CD4-positive, alpha-beta memory T cell (primary cell): ENCODE results near the gene VPS41. TPM values are rescaled to one million over a fixed set of nuclear protein-coding genes. Genes with fewer than 3 reads are reported as not detected.

Source experiments
- CTCF ChIA-PET: fragments of 350-600 bp; sonication (Branson Sonifier 250); formaldehyde crosslinking; loops from one replicate; lab custom pipeline; 2021; ENCODE audit warnings: inconsistent platforms; ENCODE audit not compliant: partially characterized antibody; lab: Charles Lee
- POLR2A ChIA-PET: fragments of 350-600 bp; sonication (Branson Sonifier 250); formaldehyde crosslinking; loops from one replicate; lab custom pipeline; 2021; ENCODE audit not compliant: partially characterized antibody; lab: Charles Lee
- DNase-seq, 5 donors: peaks; one replicate each; pipeline versions ENCODE4 v3.0.0 to v3.0.0-alpha.2; 2020 to 2022; ENCODE audit warnings: mixed read lengths in 1 of 5
- H3K27ac ChIP-seq: one replicate; pipeline ENCODE4 v1.7.0; 2013; ENCODE audit warnings: low read depth, low read length
- H3K27me3 ChIP-seq: 2 replicates; pipeline ENCODE4 v1.7.0; 2013; ENCODE audit warnings: mild to moderate bottlenecking, low read length, moderate library complexity; ENCODE audit not compliant: insufficient read depth
- H3K36me3 ChIP-seq: 2 replicates; pipeline ENCODE4 v1.7.0; 2013; ENCODE audit warnings: mild to moderate bottlenecking, low read length, moderate library complexity; ENCODE audit not compliant: insufficient read depth
- H3K4me1 ChIP-seq: 2 replicates; pipeline ENCODE4 v1.7.0; 2013; ENCODE audit warnings: mild to moderate bottlenecking, low read length, moderate library complexity; ENCODE audit not compliant: insufficient read depth
- H3K4me3 ChIP-seq, 2 donors: one replicate each; pipeline ENCODE4 v1.7.0; 2013; ENCODE audit warnings: low read length in 2 of 2, mild to moderate bottlenecking in 1 of 2
- H3K9me3 ChIP-seq, 2 donors: one replicate each; pipeline ENCODE4 v1.7.0; 2013; ENCODE audit warnings: low read length in 2 of 2, control low read depth in 1 of 2; ENCODE audit not compliant: control insufficient read depth in 1 of 2
- H3K27ac Mint-ChIP-seq, 7 donors: one replicate each; pipeline ENCODE4 v1.8.0; 2020 to 2021; ENCODE audit warnings: mixed read lengths in 7 of 7, mild to moderate bottlenecking in 6 of 7, inconsistent platforms in 3 of 7, moderate library complexity in 3 of 7
- H3K27me3 Mint-ChIP-seq, 2 donors: one replicate each; pipeline ENCODE4 v1.8.0; 2020 to 2021; ENCODE audit warnings: mixed read lengths in 2 of 2
- H3K36me3 Mint-ChIP-seq, 2 donors: one replicate each; pipeline ENCODE4 v1.8.0; 2020 to 2021; ENCODE audit warnings: mixed read lengths in 2 of 2, inconsistent platforms in 1 of 2, mild to moderate bottlenecking in 1 of 2
- H3K4me1 Mint-ChIP-seq, 4 donors: one replicate each; pipeline ENCODE4 v1.8.0; 2020 to 2021; ENCODE audit warnings: mixed read lengths in 4 of 4, mild to moderate bottlenecking in 1 of 4
- H3K4me3 Mint-ChIP-seq, 8 donors: one replicate each; pipeline ENCODE4 v1.8.0; 2020 to 2021; ENCODE audit warnings: mixed read lengths in 8 of 8, mild to moderate bottlenecking in 7 of 8, moderate library complexity in 6 of 8, inconsistent platforms in 3 of 8
- H3K9me3 Mint-ChIP-seq, 8 donors: one replicate each; pipeline ENCODE4 v1.8.0; 2020 to 2021; ENCODE audit warnings: mixed read lengths in 8 of 8, mild to moderate bottlenecking in 5 of 8, inconsistent platforms in 3 of 8, moderate library complexity in 1 of 8
- intact Hi-C: fragments of 100-400 bp; cut with micrococcal nuclease; formaldehyde crosslinking; loops from one replicate; pipeline ENCODE4 v1.15.1; 2023
- polyA plus RNA-seq, 2 donors: library from polyadenylated mRNA; unstranded; fragments of 300-500 nt; fragmentation: Illumina TruSeq; gene quantifications; one replicate each; pipeline ENCODE4 v1.2.3, GENCODE V29; 2021
- total RNA-seq, 2 experiments: library from RNA; stranded (reverse); gene quantifications; one replicate each; pipeline ENCODE4 v1.2.3, GENCODE V29; 2021

VPS41 gene
- total and polyA plus RNA-seq, 4 experiments from 2014 or later = 54.6 to 73.3 (median 62.5) TPM

- intact Hi-C loops = no loop called here
- POLR2A ChIA-PET = interaction anchor here (0.8 kb wide), 1 partner anchor 53 kb away, joined by 3 read pairs; no protein-coding TSS in a partner anchor
- Mint-ChIP-seq H3K27me3 (no peaks in the 10 kb centered on the region), H3K9me3 (no peaks in the 10 kb centered on the region), H3K36me3 (peaks cover 72 to 76% of the 10 kb centered on the region in 2 donors), H3K4me1 (no peaks in the 10 kb centered on the region), H3K4me3 (no peak overlapping the region), H3K27ac (no peak overlapping the region)
- Histone ChIP-seq H3K4me1 (no peaks in the 10 kb centered on the region), H3K27ac (no peak overlapping the region), H3K36me3 (peaks cover 18% of the 10 kb centered on the region), H3K27me3 (no peaks in the 10 kb centered on the region), H3K4me3 (no peak overlapping the region), H3K9me3 (no peaks in the 10 kb centered on the region)
- DNase-seq = no peak
- CTCF ChIA-PET = no interaction called here
Observed at GRCh38 chr7:38743899-38744298, 165.1 kb downstream of the VPS41 start.

GRCh38 chr7:38740041-38740440 is 168.9 kb downstream of the VPS41 start:
- ChIA-PET CTCF (interaction anchor here (1.1 kb wide), 1 partner anchor 9 kb away, joined by 3 read pairs; no protein-coding TSS in a partner anchor), POLR2A (no interaction called here)
- Mint-ChIP-seq H3K9me3 (no peaks in the 10 kb centered on the region), H3K4me1 (no peaks in the 10 kb centered on the region), H3K27ac (no peak overlapping the region), H3K27me3 (no peaks in the 10 kb centered on the region), H3K36me3 (peaks cover 70 to 74% of the 10 kb centered on the region in 2 donors), H3K4me3 (no peak overlapping the region)
- H3K4me1 ChIP-seq = no peaks in the 10 kb centered on the region
- intact Hi-C loops = no loop called here
- no peak for DNase-seq
- no peak overlapping the region for H3K4me3 ChIP-seq
- no peaks in the 10 kb centered on the region for H3K27me3 ChIP-seq
- H3K9me3 ChIP-seq = no peaks in the 10 kb centered on the region
- peaks cover 21% of the 10 kb centered on the region for H3K36me3 ChIP-seq
- H3K27ac ChIP-seq = no peak overlapping the region

DNA sequence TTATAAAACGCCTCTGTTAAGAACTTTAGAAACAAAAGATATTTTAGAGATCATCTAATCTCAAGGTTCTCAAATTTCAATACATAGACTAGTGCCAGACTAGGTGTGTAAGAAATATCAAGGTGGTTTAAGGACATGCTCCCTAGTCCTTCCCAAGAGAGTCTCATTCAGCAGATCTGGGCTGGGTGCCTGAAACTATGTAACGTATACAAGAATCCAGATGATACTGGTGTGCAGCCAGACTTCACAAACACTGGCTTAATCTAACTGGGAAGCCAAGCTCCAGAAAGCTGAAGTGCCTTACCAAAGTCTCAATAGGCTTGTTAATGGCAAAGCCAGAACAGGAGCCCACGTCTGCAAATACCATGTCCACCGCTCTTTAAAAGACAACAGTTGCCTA is 172.9 kb downstream of the VPS41 start:
- CTCF ChIA-PET = no interaction called here
- no peaks in the 10 kb centered on the region for H3K4me1 ChIP-seq
- Mint-ChIP-seq H3K9me3 (no peaks in the 10 kb centered on the region), H3K27me3 (no peaks in the 10 kb centered on the region), H3K4me1 (no peaks in the 10 kb centered on the region), H3K36me3 (peaks cover 57 to 60% of the 10 kb centered on the region in 2 donors), H3K27ac (no peak overlapping the region), H3K4me3 (no peak overlapping the region)
- H3K4me3 ChIP-seq = no peak overlapping the region
- no peaks in the 10 kb centered on the region for H3K27me3 ChIP-seq
- POLR2A ChIA-PET = no interaction called here
- H3K9me3 ChIP-seq = no peaks in the 10 kb centered on the region
- H3K36me3 ChIP-seq = peaks cover 10% of the 10 kb centered on the region
- intact Hi-C loops = no loop called here
- DNase-seq = no peak
- no peak overlapping the region for H3K27ac ChIP-seq

- peaks cover 55% of the 10 kb centered on the region in 2 donors for H3K36me3 Mint-ChIP-seq
- CTCF ChIA-PET = interaction anchor here (1.0 kb wide), 1 partner anchor 9 kb away, joined by 3 read pairs; no protein-coding TSS in a partner anchor
- H3K36me3 ChIP-seq = no peaks in the 10 kb centered on the region
Observed at GRCh38 chr7:38731215-38731614, 177.8 kb downstream of the VPS41 start.

DNA sequence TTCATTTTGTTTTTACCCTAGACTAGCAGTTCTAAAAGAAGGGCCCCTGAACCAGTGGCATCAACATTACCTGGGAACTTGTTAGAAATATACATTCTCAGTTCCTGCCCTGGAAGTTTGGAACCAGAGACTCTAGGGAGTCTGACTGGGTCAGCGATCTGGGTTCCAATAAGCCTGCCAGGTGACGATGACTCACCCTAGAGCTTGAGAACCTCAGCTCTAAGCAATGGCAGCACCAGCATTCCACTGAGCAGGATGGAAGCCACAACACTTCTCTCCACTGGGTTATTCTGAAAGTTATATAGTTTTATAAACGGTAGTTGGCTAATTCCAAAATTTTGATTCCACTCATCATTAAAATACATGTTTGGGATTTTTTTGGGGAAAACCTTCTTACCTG is 180.8 kb downstream of the VPS41 start:
- H3K4me3 Mint-ChIP-seq = no peak overlapping the region
- CTCF ChIA-PET = no interaction called here
- H3K27me3 Mint-ChIP-seq = no peaks in the 10 kb centered on the region
- Histone ChIP-seq H3K4me3 (no peak overlapping the region), H3K36me3 (peaks cover 6% of the 10 kb centered on the region), H3K4me1 (no peaks in the 10 kb centered on the region), H3K27me3 (no peaks in the 10 kb centered on the region), H3K27ac (no peak overlapping the region), H3K9me3 (no peaks in the 10 kb centered on the region)
- no peak for DNase-seq
- POLR2A ChIA-PET = no interaction called here
- intact Hi-C loops = no loop called here
- H3K27ac Mint-ChIP-seq = no peak overlapping the region
- no peaks in the 10 kb centered on the region for H3K9me3 Mint-ChIP-seq
- H3K4me1 Mint-ChIP-seq = no peaks in the 10 kb centered on the region
- H3K36me3 Mint-ChIP-seq = peaks cover 54 to 55% of the 10 kb centered on the region in 2 donors

More at GRCh38 chr7:38731215-38731614, 177.8 kb downstream of the VPS41 start:
- POLR2A ChIA-PET = no interaction called here
- no peaks in the 10 kb centered on the region for H3K27me3 ChIP-seq
- H3K4me3 Mint-ChIP-seq = no peak overlapping the region
- no peak overlapping the region for H3K4me3 ChIP-seq
- H3K9me3 ChIP-seq = no peaks in the 10 kb centered on the region
- H3K9me3 Mint-ChIP-seq = no peaks in the 10 kb centered on the region
- intact Hi-C loops = no loop called here
- no peaks in the 10 kb centered on the region for H3K4me1 Mint-ChIP-seq
- H3K27me3 Mint-ChIP-seq = no peaks in the 10 kb centered on the region
- no peak overlapping the region for H3K27ac ChIP-seq
- H3K27ac Mint-ChIP-seq = no peak overlapping the region
- no peak for DNase-seq
- no peaks in the 10 kb centered on the region for H3K4me1 ChIP-seq

DNA sequence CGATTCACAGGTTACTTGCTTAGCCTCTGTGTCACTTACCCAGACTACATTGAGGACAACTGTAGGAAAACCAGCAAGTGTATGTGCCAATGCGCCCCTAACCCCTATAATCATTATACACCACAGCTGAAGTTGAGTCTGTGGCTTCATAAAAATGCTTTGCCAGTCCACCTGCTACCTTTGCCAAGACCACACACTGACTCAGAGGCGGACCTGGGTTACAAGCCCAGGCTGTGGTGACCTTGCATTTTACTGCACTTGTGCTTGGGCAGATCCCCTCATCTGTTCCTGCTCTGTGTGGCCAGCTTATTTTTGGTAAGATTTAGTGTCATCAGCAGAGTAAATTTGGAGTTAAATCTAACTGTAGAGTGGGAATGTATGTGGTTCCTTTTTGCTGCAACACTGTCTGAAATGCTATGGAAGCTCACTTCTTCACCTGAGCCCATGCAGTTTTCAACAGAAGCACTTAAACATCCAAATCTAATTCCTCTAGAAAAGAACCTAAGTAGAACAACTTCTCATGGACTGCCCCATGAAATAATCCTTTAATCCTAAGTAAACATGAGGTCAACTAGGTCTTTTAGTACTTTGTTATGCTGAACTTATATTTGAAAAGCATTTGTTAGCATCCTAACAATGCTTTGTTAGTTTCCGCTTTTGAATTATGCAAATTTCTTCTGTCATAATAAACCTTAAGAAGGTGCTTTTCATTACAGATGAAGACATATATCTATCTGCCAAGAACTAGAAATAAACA is 181.6 kb downstream of the VPS41 start:
- no peak for DNase-seq
- Histone ChIP-seq H3K36me3 (peaks cover 6% of the 10 kb centered on the region), H3K4me1 (no peaks in the 10 kb centered on the region), H3K27ac (no peak overlapping the region), H3K9me3 (no peaks in the 10 kb centered on the region), H3K27me3 (no peaks in the 10 kb centered on the region), H3K4me3 (no peak overlapping the region)
- POLR2A ChIA-PET = no interaction called here
- Mint-ChIP-seq H3K36me3 (peaks cover 56 to 58% of the 10 kb centered on the region in 2 donors), H3K4me1 (no peaks in the 10 kb centered on the region), H3K9me3 (no peaks in the 10 kb centered on the region), H3K4me3 (no peak overlapping the region), H3K27me3 (no peaks in the 10 kb centered on the region), H3K27ac (no peak overlapping the region)
- intact Hi-C loops = no loop called here
- CTCF ChIA-PET = no interaction called here

DNA sequence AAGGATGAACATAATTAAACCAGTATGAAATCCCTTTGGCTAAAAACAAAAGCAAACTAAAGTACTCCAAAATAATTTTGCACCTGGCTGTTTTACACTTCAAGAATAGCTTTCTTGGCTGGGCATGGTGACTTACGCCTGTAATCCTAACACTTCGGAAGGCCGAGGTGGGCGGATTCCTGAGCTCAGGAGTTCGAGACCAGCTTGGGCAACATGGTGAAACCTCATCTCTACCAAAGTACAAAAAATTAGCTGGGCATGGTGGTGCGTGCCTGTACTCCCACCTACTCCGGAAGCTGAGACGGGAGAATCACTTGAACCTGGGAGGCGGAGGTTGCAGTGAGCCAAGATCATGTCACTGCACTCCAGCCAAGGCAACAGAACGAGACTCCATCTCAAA is 185.7 kb downstream of the VPS41 start:
- Mint-ChIP-seq H3K36me3 (peaks cover 60 to 74% of the 10 kb centered on the region in 2 donors), H3K9me3 (peaks cover 0 to 9% (median 5%) of the 10 kb centered on the region in 8 donors), H3K27ac (no peak overlapping the region), H3K4me3 (no peak overlapping the region), H3K4me1 (no peaks in the 10 kb centered on the region), H3K27me3 (no peaks in the 10 kb centered on the region)
- ChIA-PET CTCF (no interaction called here), POLR2A (no interaction called here)
- Histone ChIP-seq H3K9me3 (no peaks in the 10 kb centered on the region), H3K4me1 (no peaks in the 10 kb centered on the region), H3K27me3 (no peaks in the 10 kb centered on the region), H3K4me3 (no peak overlapping the region), H3K36me3 (peaks cover 13% of the 10 kb centered on the region), H3K27ac (no peak overlapping the region)
- intact Hi-C loops = no loop called here
- no peak for DNase-seq
